SJCRH30 (cell line): ENCODE measurements around the gene AGAP3. TPM values are rescaled to one million over a fixed set of nuclear protein-coding genes. Genes with fewer than 3 reads are reported as not detected.

Experiments used
- DNase-seq, 2 experiments: peaks; one replicate each; pipeline ENCODE4 v3.0.0-alpha.2; 2015 to 2020
- H3K27ac ChIP-seq: fragments of 250-450 bp; sonication (Bioruptor Pico); 2 replicates; pipeline ENCODE4 v1.5.1; 2020; ENCODE audit warnings: mild to moderate bottlenecking, moderate library complexity
- H3K27me3 ChIP-seq: fragments of 250-450 bp; sonication (Bioruptor Pico); 2 replicates; pipeline ENCODE4 v1.5.1; 2020; ENCODE audit warnings: mild to moderate bottlenecking, moderate library complexity
- H3K36me3 ChIP-seq: fragments of 250-450 bp; sonication (Bioruptor Pico); 2 replicates; pipeline ENCODE4 v1.5.1; 2020; ENCODE audit warnings: mild to moderate bottlenecking, moderate library complexity
- H3K4me1 ChIP-seq: fragments of 250-450 bp; sonication (Bioruptor Pico); 2 replicates; pipeline ENCODE4 v1.5.1; 2020; ENCODE audit warnings: mild to moderate bottlenecking, moderate library complexity
- H3K4me3 ChIP-seq: fragments of 250-450 bp; sonication (Bioruptor Pico); 2 replicates; pipeline ENCODE4 v1.5.1; 2020; ENCODE audit warnings: mild to moderate bottlenecking, moderate library complexity
- H3K9me3 ChIP-seq: fragments of 250-450 bp; sonication (Bioruptor Pico); replicated peaks from 2 replicates; pipeline ENCODE4 v1.5.1; 2020; ENCODE audit warnings: mild to moderate bottlenecking, moderate library complexity
- total RNA-seq: library from RNA; depleted of rRNA; stranded (reverse); fragments of >200 nt; shearing (Covaris generic); gene quantifications from 2 replicates; pipeline ENCODE4 v1.2.3, GENCODE V29; 2014

AGAP3 gene
- total RNA-seq, 1 experiment from 2014 or later = 59.7 TPM

DNA sequence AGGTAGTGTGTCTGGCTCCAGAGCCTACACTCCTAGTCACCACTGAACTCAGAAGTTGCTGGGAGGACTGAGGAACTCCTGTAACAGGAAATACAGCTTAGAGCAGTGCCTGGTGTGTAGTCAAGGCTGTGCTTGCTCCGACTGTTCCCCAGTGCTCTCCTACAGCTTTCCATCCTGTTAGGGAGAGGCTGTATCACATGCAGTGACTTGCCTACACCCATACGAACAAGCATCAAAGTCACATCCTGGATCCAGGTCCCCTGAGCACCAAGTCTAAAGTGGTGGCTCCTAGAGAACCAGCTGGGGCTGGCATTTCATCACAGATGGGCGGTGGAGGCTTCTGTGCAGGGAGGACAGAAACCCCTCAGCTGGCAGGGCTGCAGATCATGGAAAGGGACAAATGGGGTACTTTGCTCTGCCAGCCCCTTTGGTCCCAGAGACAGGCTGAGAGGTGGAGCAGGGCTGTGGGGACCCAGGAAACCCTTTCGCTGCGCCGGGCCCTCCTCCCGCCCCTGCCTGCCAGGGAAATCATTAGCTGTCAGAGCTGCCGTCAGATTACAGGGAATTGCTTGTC lies 93.1 kb downstream of the AGAP3 start:
- Histone ChIP-seq H3K4me3 (no peak overlapping the region), H3K36me3 (no peaks in the 10 kb centered on the region), H3K9me3 (no peaks in the 10 kb centered on the region), H3K27me3 (peaks cover 4% of the 10 kb centered on the region; the same call in 1 of the 2 replicates), H3K27ac (no peak overlapping the region), H3K4me1 (peaks cover 4% of the 10 kb centered on the region; the same call in 1 of the 2 replicates)
- no peak for DNase-seq

DNA sequence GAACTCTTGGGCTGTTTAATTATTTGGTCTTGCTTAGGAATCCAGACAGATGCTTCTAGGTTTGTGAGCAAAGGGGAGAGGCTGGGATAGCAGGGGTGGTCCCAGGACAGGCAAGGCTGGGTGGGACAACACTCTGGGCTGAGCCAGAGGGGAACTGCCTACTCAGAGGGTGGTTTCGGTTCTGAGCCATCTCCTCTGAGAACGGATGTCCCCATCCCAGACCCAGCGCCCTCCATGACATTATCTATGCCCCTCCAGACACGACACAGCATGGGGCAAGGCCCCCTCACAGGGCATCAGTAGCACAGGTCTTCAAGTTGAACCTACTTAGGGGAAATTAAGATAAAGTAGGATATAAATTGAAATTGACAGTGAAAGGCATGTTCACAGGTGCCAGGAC lies 93.7 kb downstream of the AGAP3 start:
- Histone ChIP-seq H3K4me1 (peaks cover 4% of the 10 kb centered on the region; the same call in 1 of the 2 replicates), H3K9me3 (no peaks in the 10 kb centered on the region), H3K36me3 (no peaks in the 10 kb centered on the region), H3K27me3 (peaks cover 4% of the 10 kb centered on the region; the same call in 1 of the 2 replicates), H3K4me3 (no peak overlapping the region), H3K27ac (no peak overlapping the region)
- DNase-seq = no peak

DNA sequence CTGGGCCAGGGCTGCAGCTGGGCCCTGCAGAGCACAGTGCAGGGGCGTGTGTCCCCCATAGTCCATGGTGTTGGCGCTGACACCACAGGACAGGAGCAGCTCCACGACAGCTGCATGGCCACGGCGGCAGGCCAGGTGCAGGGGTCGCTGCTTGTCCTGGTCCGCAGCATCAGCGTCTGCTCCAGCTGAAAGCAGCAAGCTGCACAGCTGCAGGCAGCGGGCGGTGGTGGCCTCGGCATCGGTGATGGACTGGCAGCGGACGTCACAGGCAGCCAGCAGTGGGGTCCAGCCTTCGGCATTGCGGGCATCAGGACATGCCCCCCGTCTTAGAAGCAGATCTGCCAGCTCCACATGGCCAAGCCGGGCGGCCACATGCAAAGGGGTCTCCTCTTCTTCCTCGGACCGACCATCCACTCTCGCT lies 94.7 kb downstream of the AGAP3 start:
- no peak overlapping the region for H3K27ac ChIP-seq
- H3K9me3 ChIP-seq = no peaks in the 10 kb centered on the region
- no peak overlapping the region for H3K4me3 ChIP-seq
- peaks cover 4% of the 10 kb centered on the region; the same call in 1 of the 2 replicates for H3K27me3 ChIP-seq
- peak; percentile 59 to 62 for DNase-seq
- H3K4me1 ChIP-seq = peaks cover 4% of the 10 kb centered on the region; the same call in 1 of the 2 replicates
- H3K36me3 ChIP-seq = no peaks in the 10 kb centered on the region

DNA sequence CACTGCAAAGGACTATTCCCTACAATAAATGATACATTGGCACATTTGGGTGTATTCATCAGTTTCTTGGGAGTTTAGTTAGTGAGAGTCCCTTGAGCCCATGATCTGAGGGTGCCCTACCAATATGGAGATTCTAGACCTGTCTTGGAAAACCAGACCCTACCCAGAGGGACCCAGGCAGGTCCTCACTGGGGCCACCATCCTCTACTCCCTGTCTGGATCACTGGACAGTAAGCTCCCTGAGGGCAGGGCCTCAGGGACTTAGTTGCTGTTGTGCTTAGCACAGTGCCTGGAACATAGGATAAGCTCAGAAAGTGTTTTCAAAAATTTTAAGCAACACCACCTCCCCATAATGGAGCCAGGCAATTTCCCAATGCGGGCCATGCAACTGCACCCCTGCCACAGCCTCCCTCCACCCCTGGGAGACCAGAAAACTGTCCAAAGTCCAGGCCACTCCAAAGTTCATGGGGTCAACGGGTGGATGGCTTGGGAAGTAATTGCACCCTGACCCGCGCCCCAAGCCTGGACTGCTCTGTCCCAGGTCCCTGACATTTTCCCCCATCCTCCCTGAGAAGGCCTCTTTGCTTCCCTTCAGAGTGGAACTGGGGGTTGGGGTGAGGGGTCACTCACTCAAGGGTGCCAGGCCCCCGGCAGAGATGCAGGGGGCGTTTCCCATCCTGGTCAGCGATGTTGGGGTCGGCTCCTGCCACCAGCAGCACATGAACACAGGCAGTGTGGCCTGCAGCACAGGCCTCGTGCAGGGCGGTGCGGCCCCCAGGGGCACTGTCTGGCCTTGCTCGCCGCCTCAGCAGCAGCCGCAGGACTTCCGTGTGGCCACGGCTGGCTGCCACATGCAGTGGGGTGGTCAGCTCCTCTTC lies 99.7 kb downstream of the AGAP3 start:
- Histone ChIP-seq H3K27me3 (peaks cover 12% of the 10 kb centered on the region; the same call in 1 of the 2 replicates), H3K9me3 (no peaks in the 10 kb centered on the region), H3K27ac (no peak overlapping the region), H3K4me3 (no peak overlapping the region), H3K36me3 (no peaks in the 10 kb centered on the region), H3K4me1 (peaks cover 6% of the 10 kb centered on the region)
- DNase-seq = no peak

DNA sequence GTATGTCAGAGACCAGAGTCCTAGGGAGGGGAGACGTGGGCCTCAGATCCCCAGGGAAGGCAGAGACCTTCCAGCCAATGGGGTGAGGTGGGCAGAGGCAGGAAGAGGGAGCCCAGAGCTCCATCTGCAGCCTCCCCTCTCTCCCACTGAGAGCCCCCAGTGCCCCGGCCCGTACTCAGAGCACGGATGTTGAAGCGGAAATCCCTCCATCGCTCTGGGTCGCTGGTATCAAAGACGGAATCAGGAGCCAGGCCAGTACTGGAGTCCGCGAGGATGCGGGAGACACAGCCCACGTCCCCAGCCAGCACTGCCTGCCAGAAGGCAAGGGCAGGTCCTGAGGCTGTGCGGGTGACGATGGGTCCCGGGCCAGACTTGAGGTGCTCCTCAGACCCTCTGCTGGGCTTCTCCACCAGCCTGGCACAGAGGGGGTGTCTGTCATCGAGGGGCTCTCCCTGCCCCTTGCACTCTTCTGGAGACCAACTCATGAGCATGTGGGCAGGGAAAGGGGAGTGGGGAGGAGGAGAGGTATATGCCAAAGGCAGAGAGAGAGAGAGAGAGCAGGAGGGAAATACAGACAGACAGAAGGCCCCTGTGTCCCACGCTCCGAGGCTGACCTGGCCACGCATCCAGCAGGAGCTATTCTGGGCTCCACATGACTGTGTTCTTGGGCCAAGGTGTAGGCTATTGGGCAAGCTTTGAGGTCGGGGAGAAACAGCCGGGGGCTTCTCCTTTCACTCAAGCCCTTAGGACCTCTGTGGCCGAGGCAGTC lies 100.5 kb downstream of the AGAP3 start, which contains the start of gene ASB10:
TSS of gene ASB10 (minus strand) at position 611 of the 769 bp plus-strand sequence. CDS start at position 491, 120 bp downstream.
- H3K27ac ChIP-seq = no peak within 1 kb of the TSS
- H3K4me3 ChIP-seq = no peak within 1 kb of the TSS
- H3K9me3 ChIP-seq = no peaks in the 10 kb centered on the region
- peaks cover 6% of the 10 kb centered on the region for H3K4me1 ChIP-seq
- no peak for DNase-seq
- peaks cover 12% of the 10 kb centered on the region; the same call in 1 of the 2 replicates for H3K27me3 ChIP-seq
- H3K36me3 ChIP-seq = no peaks in the 10 kb centered on the region

DNA sequence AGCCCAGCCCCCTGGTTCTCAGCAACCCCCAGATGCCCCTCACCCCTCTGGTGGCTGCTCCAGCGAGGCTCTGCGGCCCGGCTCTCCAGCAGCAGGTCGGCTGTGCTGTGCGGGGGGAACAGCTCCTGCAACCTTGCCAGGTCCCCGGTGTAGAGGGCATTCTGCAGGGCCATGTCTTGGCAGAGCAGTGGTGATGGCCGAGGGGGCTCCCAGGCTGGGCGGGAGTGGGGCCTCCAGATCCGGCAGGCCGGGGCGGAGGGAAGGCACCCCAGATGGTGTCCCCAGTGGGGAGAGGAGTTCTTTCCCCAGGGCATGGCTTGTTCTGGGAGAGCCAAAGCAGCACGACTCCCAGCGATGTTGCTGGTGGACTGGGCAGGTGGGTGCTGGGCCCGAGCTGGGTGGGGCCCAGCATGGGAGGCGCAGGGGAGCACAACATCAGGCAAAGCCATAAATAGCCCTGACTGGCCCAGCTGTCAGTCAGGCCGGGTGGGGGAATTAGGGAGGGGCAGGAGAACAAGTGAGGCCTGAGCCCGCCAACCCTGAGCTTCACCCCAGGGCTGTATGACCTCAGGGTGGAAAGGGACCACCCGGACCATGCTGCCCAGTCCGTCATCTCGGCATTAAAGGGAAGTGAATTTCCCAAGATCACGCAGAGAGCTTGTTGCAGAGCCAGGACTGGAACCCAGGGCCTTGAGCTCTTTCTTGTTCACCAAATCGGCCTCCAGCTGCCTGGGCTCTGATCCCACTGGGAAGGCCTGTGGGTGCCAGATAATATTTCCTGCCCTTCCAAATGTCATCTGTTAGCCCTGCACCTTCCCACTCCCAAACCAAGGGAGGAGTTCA lies 101.4 kb downstream of the AGAP3 start:
- H3K4me1 ChIP-seq = peaks cover 6% of the 10 kb centered on the region
- no peak overlapping the region for H3K27ac ChIP-seq
- H3K36me3 ChIP-seq = no peaks in the 10 kb centered on the region
- no peaks in the 10 kb centered on the region for H3K9me3 ChIP-seq
- no peak overlapping the region for H3K4me3 ChIP-seq
- peaks cover 15% of the 10 kb centered on the region; the same call in 1 of the 2 replicates for H3K27me3 ChIP-seq
- peak in 1 of 2 experiments; percentile 29 for DNase-seq

DNA sequence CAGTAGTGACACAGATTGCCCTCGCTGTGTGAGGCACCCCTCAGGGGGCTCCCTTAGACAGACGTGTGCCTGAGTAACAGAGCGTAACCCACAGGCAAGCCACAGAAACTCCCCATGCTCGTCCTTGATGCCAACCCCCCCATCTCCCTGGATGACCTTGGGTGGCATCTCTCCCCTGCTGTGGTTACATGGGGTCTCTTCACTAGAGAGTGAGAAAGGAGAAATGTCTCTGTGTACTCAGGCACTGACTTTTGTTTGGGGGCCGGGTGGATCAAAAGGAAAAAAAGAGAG lies 101.9 kb downstream of the AGAP3 start:
- H3K36me3 ChIP-seq = no peaks in the 10 kb centered on the region
- peaks cover 6% of the 10 kb centered on the region for H3K4me1 ChIP-seq
- no peak overlapping the region for H3K4me3 ChIP-seq
- no peaks in the 10 kb centered on the region for H3K9me3 ChIP-seq
- no peak overlapping the region for H3K27ac ChIP-seq
- peaks cover 20% of the 10 kb centered on the region; the same call in 1 of the 2 replicates for H3K27me3 ChIP-seq
- no peak for DNase-seq

DNA sequence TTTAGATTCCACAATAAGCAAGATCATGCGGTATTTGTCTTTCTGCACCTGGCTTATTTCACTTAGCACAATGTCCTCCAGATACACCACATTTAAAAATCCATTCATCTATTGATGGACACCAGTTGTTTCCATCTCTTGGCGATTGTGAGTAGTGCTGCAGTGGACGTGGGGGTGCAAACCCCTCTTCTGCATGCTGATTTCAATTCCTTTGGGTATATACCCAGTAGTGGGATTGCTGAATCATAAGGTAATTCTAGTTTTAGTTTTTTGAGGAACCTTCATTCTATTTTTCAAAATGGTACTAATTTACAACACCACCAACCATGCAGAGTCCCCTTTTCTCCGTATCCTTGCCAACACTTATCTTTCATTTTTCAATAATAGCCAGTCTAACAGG lies 102.8 kb downstream of the AGAP3 start:
- no peak for DNase-seq
- Histone ChIP-seq H3K9me3 (no peaks in the 10 kb centered on the region), H3K4me1 (peaks cover 6% of the 10 kb centered on the region), H3K27ac (no peak overlapping the region), H3K36me3 (no peaks in the 10 kb centered on the region), H3K4me3 (no peak overlapping the region), H3K27me3 (peaks cover 21% of the 10 kb centered on the region; the same call in 1 of the 2 replicates)

DNA sequence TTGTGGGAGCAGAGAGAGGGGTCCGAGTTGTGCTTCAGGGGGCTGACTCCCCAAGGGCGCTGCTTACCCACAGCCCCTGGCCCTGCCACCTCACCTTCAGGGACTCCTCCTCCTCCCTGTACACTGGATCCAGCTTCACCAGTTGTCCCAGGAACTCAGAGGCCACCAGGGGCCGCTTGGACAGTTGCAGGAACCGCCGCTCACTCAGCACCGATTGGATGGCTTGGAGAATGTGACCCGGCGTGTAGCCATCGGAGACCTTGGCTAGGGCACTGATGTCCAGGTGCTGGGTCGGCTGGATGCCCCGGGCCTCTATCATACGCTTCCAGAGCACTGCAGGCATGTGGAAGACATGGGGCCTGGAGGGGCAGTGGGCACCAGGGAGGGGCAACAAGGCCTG lies 105.3 kb downstream of the AGAP3 start:
- Histone ChIP-seq H3K27me3 (peaks cover 29% of the 10 kb centered on the region; the same call in 1 of the 2 replicates), H3K4me1 (peaks cover 6% of the 10 kb centered on the region), H3K9me3 (no peaks in the 10 kb centered on the region), H3K36me3 (no peaks in the 10 kb centered on the region), H3K27ac (no peak overlapping the region), H3K4me3 (no peak overlapping the region)
- no peak for DNase-seq

DNA sequence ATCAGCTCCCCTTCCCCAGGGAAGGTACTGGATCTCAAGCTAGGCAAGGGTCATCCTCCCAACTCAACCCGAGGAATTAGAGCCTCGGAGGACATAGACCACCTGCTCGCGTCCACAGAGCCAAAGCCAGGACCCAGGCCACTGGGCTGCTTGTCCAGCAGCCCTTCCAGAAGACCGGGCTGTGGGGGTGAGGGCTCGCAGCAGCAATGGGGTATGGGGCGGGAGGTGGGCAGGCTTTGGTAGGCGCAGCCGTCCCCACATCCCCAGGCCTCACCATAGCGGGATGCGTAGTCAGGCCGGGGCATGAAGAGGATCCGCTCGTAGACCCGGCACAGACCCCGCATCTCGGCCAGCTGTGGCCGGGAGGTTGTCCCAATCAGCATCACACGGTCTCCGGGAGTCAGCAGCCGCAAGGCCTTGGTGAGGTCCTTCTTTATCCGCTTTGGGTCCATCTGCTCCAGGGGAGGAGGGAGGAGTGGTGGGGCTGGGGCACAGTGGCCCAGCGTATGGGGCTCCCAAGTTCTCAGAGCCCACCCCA lies 105.8 kb downstream of the AGAP3 start:
- Histone ChIP-seq H3K4me3 (no peak overlapping the region), H3K27ac (no peak overlapping the region), H3K27me3 (peaks cover 35% of the 10 kb centered on the region; the same call in 1 of the 2 replicates), H3K36me3 (no peaks in the 10 kb centered on the region), H3K9me3 (no peaks in the 10 kb centered on the region), H3K4me1 (peaks cover 6% of the 10 kb centered on the region)
- no peak for DNase-seq

DNA sequence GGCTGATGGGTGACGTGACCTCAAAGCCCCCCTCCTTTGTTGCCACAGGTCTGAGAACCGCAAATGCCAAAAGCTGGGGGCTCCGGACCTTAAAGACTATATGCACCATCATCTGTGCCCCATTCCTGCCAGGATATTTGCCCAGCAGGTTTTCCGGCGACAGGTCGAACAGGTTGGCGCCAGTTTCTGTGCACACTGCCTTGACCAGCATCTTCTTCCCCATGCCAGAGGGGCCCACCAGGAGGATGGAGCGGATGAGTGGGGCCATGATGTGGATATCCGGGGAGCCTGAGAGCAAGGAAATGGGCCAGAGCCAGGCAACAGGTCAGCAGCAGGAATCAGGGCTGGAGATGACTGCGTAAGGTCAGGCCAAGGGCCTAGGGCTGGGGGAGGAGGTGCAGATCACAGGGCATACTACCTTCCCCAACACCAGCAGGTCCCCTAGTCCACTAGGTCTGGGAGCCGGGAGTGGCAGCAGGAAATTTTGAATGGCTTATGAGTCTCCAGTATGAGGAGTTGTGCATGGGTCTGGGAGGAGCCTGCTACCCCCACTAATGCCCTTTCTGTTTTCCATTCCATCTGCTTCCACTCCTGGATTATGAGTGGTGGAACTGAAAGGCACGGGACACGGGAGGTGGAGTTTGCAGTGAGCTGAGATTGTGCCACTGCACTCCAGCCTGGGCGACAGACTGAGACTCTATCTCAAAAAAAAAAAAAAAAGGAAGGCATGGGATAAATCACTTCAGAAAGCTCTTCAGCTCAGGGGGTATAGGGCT lies 107.1 kb downstream of the AGAP3 start:
- peaks cover 38% of the 10 kb centered on the region; the same call in 1 of the 2 replicates for H3K27me3 ChIP-seq
- H3K9me3 ChIP-seq = no peaks in the 10 kb centered on the region

More for the DNA sequence above, 107.1 kb downstream of the AGAP3 start:
- no peak for DNase-seq
- Histone ChIP-seq H3K36me3 (no peaks in the 10 kb centered on the region), H3K4me3 (no peak overlapping the region), H3K4me1 (peaks cover under 1% of the 10 kb centered on the region), H3K27ac (no peak overlapping the region)
